HL-60 (cell line): ENCODE data around the gene LIPC.

Experiments used
- GABPA ChIP-seq: IDR thresholded peaks from 2 replicates; pipeline ENCODE4 v1.6.1; 2012; ENCODE audit warnings: low read depth
- TF ChIP-seq, protein P1 (sequence below): IDR thresholded peaks from one replicate; pipeline ENCODE4 v1.5.1; 2011; ENCODE audit warnings: low read length, control low read depth, inconsistent platforms; ENCODE audit not compliant: insufficient read depth

DNA sequence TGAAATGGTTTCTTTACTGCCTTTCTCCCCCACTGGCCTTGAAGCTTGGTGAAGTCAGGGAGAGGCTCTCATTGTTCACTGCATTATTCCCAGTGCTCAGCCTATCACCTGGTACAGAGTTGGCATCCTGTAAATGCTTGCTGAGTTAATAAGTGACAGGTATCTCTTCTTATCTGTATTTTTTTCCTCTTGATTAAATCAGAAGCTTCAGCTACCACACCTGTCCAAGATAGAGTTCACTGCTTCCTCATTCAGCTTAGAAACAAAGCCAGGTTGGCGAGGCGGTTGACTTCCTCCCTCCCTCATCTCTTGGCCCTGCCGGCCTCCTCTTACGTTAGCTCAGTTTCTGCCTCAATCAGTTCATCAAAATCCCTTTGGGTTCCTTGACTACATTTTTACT, 142.8 kb downstream of the LIPC start:
- TF ChIP-seq, protein P1, sequence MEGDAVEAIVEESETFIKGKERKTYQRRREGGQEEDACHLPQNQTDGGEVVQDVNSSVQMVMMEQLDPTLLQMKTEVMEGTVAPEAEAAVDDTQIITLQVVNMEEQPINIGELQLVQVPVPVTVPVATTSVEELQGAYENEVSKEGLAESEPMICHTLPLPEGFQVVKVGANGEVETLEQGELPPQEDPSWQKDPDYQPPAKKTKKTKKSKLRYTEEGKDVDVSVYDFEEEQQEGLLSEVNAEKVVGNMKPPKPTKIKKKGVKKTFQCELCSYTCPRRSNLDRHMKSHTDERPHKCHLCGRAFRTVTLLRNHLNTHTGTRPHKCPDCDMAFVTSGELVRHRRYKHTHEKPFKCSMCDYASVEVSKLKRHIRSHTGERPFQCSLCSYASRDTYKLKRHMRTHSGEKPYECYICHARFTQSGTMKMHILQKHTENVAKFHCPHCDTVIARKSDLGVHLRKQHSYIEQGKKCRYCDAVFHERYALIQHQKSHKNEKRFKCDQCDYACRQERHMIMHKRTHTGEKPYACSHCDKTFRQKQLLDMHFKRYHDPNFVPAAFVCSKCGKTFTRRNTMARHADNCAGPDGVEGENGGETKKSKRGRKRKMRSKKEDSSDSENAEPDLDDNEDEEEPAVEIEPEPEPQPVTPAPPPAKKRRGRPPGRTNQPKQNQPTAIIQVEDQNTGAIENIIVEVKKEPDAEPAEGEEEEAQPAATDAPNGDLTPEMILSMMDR = no peak
- TF ChIP-seq GABPA = no peak
